ENCODE measurements around the gene HAVCR2. TPM values are rescaled to one million over a fixed set of nuclear protein-coding genes. Genes with fewer than 3 reads are reported as not detected.

Gene HAVCR2
- total and polyA plus RNA-seq, 2 experiments from 2014 or later: 0.49 TPM; not detected in 1

DNA sequence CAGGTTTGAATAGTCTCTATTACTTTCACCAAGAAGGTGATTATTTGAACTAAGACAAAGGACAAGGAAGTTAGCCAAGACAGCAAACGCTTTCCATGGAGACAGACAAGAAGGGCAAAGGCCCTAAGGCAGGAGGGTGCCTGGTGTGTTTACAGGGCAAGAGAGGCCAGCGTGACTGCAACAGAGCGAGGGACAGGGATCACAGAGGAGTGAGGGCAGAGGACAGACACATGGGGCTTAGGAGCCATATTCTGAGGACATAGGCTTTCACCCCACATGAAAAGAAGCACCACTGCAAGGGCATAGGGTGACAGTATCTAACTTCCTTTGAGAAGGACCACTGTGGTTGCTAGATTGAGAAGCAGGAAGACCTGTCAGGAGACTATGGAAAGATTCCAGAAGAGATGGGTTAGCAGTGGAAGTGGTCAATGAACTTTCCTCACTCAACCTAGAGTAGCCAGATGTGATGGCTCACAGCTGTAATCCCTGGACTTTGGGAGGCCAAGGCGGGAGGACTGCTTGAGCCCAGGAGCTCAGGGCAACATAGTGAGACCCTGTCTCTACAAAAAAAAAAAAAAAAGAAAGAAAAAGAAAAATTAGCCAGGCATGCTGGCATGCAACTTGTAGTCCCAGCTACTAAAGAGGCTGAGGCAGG, 44.9 kb downstream of the HAVCR2 start:
- Mint-ChIP-seq H3K4me1 (no peaks in the 10 kb centered on the region), H3K27me3 (ENCODE audit: insufficient read depth, low read depth, poor library complexity) (peaks cover 10% of the 10 kb centered on the region), H3K27ac (no peak overlapping the region), H3K9me3 (peaks cover 6% of the 10 kb centered on the region; the same call in 2 of the 3 replicates), H3K4me3 (no peak overlapping the region), H3K36me3 (ENCODE audit: low read depth) (no peaks in the 10 kb centered on the region)
- no peaks in the 10 kb centered on the region for H4K20me1 ChIP-seq (replicated peaks; ENCODE audit: insufficient read depth)
- DNase-seq (ENCODE audit: low spot score) (no peak), ATAC-seq (no peak)
- no peaks in the 10 kb centered on the region for H3F3A ChIP-seq (replicated peaks; ENCODE audit: low read depth)
- H3K4me1 ChIP-seq (ENCODE audit: insufficient read depth): no peaks in the 10 kb centered on the region
- H3K79me2 ChIP-seq (replicated peaks; ENCODE audit: insufficient read depth): no peaks in the 10 kb centered on the region
- 0 out of 2 replicates have a peak overlapping the region, but pooled peaks have one; percentile 47 for H2AFZ ChIP-seq
- no peak overlapping the region for H3K4me3 ChIP-seq
- no peaks in the 10 kb centered on the region for H3K9me2 ChIP-seq (ENCODE audit: insufficient read depth)
- H3K4me2 ChIP-seq: no peak overlapping the region
- no peak for TF ChIP-seq REST (IDR thresholded peaks at IDR 0.05; ENCODE audit: unreplicated experiment)
- TF ChIP-seq ZNF114 (CRISPR knock-in tag; IDR thresholded peaks at IDR 0.05): no peak
- TF ChIP-seq EZH2 (IDR thresholded peaks at IDR 0.05; ENCODE audit: low read depth, unreplicated experiment): no peak
- H3K36me3 ChIP-seq (ENCODE audit: insufficient read depth): no peaks in the 10 kb centered on the region
- H3K27ac ChIP-seq (ENCODE audit: low read depth): no peak overlapping the region
- H3K27me3 ChIP-seq (ENCODE audit: insufficient read depth): no peaks in the 10 kb centered on the region

DNA sequence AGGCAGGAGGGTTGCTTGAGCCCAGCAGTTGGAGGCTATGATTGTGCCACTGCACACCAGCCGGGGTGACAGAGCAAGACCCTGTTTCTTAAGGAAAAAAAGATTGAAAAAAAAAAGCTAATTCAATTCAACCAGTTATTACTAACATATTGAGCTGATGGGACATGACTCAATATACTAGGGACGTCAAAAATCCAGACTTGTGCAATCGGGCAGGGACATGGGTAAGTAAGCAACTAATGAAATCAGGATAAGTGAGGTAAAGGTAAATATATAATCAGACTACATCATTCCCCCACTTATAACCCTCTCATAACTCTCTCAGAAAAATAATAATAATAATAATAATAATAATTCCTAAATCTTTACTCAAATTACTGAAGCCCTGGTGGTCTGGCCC, 49.0 kb downstream of the HAVCR2 start:
- Histone ChIP-seq H2AFZ (no peak overlapping the region; the same call in 1 of the 2 replicates), H3F3A (replicated peaks; ENCODE audit: low read depth) (no peaks in the 10 kb centered on the region), H3K4me1 (ENCODE audit: insufficient read depth) (no peaks in the 10 kb centered on the region), H4K20me1 (replicated peaks; ENCODE audit: insufficient read depth) (no peaks in the 10 kb centered on the region), H3K4me2 (no peak overlapping the region), H3K79me2 (replicated peaks; ENCODE audit: insufficient read depth) (no peaks in the 10 kb centered on the region), H3K36me3 (ENCODE audit: insufficient read depth) (no peaks in the 10 kb centered on the region), H3K27ac (ENCODE audit: low read depth) (no peak overlapping the region), H3K4me3 (no peak overlapping the region), H3K9me2 (ENCODE audit: insufficient read depth) (no peaks in the 10 kb centered on the region), H3K27me3 (ENCODE audit: insufficient read depth) (no peaks in the 10 kb centered on the region)
- peaks cover 5% of the 10 kb centered on the region for H3K27me3 Mint-ChIP-seq (ENCODE audit: insufficient read depth, low read depth, poor library complexity)
- no peaks in the 10 kb centered on the region for H3K36me3 Mint-ChIP-seq (ENCODE audit: low read depth)
- DNase-seq (ENCODE audit: low spot score) (no peak), ATAC-seq (no peak)
- no peak overlapping the region for H3K27ac Mint-ChIP-seq
- H3K9me3 Mint-ChIP-seq: peaks cover 5% of the 10 kb centered on the region; the same call in 2 of the 3 replicates
- H3K4me3 Mint-ChIP-seq: no peak overlapping the region
- H3K4me1 Mint-ChIP-seq: no peaks in the 10 kb centered on the region
- TF ChIP-seq CTCF (conservative IDR thresholded peaks at IDR 0.05; ENCODE audit: low read depth in 2 of 2) (no peak), REST (IDR thresholded peaks at IDR 0.05; ENCODE audit: unreplicated experiment) (no peak), STAT1 (IDR thresholded peaks at IDR 0.05; ENCODE audit: unreplicated experiment) (no peak), JUNB (IDR thresholded peaks at IDR 0.05; ENCODE audit: unreplicated experiment) (no peak), ZNF331 (CRISPR knock-in tag; IDR thresholded peaks at IDR 0.05; ENCODE audit: low read depth) (no peak)

Data from GM23338 (cell line).